GM18909 (cell line): ENCODE data around the gene YIPF7.

Source experiments
- ATAC-seq: cut with Tn5 transposase; IDR thresholded peaks from one replicate; pipeline ENCODE4 v1.9.1; 2021; ENCODE audit warnings: mild to moderate bottlenecking; ENCODE audit not compliant: unreplicated experiment, poor library complexity

The YIPF7 gene

DNA sequence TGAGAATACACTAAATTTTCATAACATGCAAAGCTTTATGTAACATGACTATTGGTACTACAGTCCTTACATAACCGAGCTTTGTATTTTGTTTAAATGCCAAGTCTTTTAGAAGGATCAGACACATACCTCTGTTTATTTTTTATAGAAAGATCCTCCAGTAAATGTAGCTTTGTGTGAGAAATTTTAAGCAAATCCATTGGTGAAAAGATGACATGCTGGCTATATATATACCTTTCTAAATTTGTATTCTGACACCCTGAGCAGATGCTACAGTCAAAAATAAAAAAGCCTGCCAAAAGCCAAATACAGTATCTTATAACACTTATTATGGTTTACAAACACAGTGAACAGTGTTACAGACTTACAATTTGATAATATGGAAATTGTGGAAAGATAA is at the start of gene YIPF7:
Gene YIPF7, minus strand, starts transcription at position 201 of the 400 bp plus-strand sequence. CDS start 1,525 bp downstream, outside the sequence.
- no peak for ATAC-seq

DNA sequence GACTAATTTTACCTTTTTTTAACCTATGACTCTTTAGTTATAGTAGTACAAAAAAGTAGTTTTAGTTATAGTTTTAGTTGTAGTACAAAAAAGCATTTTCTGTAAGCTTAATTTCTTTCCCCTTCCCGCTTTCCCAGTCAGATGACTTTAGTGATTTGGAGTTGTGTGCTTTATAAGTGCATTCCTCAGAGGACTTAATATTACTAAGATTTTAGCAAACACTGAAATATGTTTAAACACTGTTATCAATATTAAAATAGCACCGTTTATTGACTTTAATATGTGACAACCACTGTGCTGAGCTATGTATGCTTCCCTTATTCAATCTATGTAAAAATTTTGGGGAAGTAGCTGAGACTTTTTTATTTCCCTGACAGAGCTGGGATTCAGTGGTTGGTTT is 49.6 kb upstream of the YIPF7 start:
- no peak for ATAC-seq

DNA sequence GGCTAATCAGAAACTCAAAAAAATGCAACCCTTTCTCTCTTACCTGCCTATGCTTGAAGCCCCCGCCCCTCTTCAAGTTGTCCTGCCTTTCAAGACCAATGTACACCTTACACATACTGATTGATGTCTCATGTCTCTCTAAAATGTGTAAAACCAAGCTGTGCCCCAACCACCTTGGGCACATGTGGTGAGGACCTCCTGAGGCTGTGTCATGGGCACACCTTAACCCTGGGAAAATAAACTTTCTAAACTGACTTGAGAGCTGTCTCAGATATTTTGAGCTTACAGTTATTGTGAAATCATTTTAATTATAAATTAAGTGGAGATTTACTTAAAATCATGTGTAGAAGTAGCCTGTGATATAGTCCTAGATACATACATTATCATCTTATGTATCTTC is 49.0 kb upstream of the YIPF7 start:
- ATAC-seq, result no peak

DNA sequence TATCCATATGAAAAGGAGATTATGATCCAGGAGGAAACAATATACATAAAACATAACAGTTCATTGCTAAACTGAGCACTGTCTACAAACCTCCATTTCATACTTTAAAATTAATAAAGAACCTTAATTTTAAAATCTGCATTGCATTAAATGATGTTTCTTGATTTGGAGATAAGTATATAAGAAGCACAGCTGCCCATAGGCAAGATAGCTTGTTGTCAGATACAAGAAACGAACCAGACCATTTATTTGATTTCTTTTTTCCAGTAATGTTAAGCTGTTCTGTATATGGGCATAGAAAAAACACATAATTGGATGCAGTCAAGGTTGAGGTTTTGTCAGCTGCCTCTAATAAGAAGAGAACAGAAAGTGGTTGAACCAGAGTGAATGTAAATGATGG is 33.2 kb upstream of the YIPF7 start:
- no peak for ATAC-seq

DNA sequence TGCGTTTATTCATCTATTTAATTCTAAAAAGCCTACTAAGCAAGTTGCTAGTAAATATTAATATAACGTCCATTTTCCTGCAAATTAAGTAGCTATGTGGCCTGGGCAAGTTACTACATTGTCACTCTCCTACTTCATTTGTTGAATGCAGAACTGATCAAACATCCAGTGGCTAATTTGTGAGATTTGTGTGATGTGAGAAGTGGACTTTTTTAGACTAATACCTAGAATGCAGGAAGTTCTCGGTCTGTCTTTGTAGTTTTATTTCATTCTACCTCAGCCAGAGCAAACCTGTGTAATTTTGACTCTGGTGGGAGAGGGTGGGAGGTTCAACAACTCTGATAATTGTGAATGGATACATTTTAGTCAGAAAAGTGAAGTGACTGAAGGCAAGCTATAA is 27.6 kb upstream of the YIPF7 start:
- ATAC-seq, result peak; percentile 5

DNA sequence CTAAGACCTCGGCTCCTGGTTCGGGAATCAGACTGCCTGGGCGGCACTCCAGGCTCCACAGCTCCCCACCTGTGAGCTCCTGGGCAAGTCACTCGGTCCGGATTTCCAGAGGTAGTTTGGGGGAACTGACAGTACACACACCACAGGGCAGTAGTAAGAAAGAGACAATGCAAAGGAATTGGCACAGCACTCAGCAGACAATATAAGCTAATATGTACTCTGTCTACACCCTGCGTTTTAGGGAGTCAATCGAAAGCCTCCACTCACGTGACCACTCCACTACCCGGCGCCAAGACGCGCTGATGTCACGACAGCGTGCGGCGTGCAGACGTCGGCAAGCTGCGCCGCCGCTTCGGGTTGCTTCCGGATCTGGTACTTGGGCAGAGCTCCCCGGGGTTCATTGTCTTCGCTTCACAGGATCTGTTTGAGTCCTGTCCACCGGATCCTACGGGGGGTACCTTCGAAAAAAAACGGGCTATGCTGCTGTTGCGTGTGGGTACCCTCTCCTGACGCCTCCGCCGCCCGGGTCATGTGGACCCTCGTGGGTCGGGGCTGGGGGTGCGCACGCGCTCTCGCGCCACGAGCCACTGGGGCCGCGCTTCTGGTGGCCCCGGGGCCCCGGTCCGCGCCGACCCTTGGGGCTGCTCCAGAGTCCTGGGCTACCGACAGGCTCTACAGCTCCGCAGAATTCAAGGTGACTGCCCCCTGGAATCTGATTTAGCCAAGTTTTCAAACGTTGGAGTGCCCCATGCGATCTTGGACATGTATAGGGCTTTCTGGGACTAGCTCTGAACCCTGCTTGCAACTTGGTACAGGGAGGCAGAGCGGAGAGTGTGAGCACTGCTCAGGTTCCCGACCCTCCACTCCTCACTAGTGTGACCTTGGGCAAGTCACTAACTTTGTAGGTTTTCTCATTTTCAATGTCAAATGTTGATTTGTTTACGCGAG is 26.9 kb upstream of the YIPF7 start, which contains the start of gene GUF1:
Gene GUF1, plus strand, starts transcription at position 327 of the 948 bp plus-strand sequence. Its CDS starts 203 bp downstream, at position 530.
- peak; percentile 98 for ATAC-seq

DNA sequence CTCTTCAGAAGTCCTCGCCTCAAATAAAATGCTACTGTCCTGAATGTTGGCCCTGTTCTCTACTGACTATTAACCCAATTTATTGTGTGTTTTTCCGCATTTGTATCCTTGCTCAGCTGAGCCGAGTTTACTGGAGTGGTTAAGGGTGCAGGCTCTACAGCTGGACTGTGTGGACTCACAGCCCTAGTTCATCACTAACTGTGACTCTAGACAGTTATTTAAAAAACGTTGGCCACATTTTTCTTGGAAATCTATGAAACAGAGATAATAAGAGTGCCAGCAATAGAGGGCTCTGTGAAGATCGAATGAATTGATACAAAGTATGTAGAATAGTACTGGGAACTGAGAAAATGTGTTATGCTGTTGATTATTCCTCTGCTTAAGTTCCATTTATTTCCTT is 23.9 kb upstream of the YIPF7 start:
- no peak for ATAC-seq

DNA sequence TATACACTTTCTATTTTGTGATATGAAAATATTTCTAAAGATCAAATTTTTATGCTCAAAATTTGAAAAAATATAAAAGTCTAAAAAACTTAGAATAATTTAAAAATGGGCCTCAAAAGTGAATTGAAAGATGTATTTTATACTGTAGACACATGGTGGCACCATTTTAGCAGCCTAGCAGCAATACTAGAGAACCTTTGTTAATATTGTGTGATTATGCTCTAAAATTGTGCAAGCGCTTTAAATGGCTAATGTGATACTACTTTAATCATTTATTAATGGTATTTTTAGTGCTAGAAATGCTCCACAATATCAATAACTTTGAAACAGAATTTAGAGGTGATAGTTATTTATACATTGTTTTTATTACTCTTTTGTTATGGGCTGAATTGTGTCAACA is 23.0 kb upstream of the YIPF7 start:
- no peak for ATAC-seq

DNA sequence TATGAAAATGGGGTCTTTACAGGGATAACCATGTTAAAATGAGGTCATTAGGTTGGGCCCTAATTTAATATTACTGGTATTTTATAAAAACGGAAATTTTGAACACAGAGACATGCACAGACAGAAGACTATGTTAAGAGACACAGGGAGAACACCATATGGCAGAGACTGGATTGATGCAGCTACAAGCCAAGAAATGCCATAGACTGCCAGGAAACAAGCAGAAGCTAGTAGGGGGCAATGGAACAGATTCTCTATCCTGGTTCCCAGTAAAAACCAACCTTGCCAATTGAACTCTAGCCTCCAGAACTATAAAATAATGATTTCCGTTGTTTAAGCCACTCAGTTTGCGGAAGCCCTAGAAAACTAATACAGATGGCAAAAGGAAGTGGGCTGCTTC is 20.2 kb upstream of the YIPF7 start:
- ATAC-seq, result no peak

DNA sequence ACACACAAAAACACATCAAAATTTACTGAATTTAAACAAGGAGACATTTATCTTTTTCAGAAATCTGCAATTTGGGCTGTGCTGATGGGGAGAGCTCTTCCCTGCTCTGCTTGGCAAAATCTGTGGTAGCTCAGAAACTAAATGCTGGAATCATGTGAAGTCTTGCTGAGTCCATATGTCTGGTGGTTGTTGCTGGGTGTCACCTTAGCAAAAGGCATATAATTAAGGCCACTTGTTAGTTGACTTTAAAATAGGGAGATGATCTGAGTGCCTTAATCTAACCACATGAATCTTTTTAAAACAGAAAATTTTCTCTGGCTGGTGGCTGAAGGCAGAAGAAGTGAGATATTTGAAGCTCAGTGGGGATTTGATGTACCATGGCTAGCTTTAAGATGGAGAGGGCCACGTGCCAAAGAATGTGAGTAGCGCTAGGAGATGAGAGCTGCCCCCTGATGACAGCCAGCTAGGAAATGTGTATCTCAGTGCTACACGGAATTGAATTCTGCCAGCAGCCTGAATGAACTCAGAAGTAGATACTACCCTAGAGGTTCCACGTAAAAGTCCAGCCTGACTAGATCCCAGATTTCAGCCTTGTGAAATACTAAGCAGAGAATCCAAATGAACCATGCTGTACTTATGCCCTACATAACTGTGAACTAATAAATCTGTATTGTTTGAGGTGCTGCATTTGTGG is 19.2 kb upstream of the YIPF7 start:
- ATAC-seq, result no peak

DNA sequence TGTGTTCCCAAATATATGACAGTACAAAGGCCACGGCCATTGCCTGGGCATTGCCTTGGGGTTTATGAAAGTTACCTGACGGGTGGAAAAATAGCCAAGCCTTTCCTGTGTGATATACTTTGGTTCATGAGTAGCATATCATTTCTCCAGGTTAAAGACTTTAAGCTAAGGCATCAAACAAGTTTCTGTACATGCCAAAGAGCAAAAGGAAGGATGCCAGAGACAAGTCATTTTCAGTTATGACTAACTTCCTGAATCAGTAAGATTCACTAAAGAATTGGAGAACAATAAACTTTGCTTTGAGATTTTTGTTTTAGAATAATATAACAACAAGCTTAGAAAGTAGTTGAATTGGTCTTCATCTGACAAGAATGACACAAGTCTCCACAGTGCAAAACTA is 17.1 kb upstream of the YIPF7 start:
- no peak for ATAC-seq

DNA sequence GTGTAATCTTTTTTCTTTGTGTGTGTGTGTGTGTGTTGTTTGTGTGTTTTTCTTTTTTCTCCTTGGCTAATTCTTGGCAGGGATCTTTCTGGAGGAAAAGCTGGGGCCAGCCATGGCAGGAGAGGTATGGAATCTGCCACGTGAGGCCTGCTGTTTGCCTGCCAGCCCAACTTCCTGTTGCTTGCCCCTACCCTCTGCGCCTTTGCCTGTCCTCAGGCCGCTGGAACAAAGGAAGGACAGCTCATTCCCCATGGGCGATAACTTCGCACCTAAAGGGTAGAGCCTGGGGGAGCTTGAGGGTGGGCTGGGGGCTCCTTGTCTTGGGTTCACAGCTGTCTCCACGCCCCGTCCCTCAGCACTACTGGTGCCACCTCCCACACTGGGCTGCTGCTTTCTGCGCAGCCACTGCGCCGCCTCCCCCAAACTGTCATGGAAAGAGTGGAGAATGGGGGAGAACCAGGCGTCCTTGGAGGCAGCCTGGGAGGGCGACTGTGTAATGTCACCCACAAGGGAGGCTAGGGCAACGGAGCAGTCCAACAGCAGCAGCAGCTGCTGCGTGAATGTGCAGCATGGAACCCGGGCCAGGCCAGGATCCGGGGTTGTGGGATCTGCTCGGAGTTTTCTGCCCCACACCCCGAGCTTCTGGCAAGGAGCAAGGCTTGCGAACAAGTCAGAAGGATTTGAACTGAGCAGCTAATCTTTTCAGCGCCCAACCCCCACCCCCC is 12.3 kb upstream of the YIPF7 start:
- ATAC-seq, result no peak

DNA sequence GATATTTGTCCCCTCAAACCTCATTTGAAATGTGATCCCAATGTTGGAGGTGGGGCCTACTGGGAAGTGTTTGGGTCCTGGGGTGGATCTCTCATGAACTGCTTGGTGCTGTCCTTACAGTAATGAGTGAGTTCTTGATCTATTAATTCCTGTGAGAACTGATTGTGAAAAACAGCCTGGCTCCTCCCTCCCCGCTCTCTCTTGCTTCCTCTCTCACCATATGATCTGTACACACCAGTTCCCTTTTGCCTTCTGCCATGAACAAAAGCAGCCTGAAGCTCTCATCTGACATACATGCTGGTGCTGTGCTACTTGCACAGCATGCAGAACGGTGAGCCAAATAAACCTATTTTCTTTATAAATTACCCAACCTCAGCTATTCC is 11.2 kb upstream of the YIPF7 start:
- peak; percentile 61 for ATAC-seq

DNA sequence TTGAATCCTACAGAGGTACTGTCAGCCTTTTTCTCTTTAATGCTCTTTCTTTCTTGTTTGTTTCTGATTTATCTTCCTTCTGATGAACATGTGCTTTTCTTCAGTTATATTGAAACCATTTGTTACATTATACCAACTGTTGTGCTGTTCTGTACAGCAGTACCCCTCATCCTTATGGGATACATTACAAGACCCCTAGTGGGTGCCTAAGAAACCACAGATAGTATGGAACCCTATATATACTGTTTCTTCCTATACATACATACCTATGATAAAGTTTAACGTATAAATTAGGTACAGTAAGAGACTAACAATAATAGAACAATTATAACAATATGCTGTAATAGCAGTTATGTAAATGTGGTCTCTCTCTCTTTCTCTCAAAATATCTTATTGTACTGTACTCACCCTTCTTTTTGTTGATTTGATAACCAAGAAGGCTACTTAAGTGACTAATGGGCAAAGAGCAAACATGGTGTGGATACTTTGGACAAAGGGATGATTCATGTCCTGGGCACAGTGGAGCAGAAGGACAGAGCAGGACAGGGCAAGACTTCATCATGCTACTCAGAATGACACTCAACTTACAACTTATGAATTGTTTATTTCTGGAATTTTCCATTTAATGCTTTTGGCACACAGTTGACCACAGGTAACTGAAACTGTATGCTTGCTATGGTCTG is 10.7 kb upstream of the YIPF7 start:
- ATAC-seq, result no peak

DNA sequence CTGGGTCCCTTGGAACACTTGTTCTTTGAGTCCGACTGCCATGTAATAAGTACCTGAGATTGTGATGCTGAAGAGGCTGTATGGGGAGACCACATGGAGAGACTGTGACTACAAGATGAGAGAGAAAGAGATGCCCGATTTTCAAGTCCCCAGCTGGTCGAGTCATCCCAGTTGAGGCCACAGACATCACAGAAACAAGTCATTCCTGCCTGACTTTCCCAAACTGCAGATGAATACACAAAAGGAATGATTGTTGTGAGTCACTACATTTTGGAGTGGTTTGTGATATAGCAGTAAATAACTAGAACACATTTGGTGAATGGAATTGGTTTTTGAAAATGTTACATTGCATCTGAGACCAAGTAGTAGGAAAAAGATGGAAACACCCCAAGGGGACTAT is 9.0 kb upstream of the YIPF7 start:
- no peak for ATAC-seq

DNA sequence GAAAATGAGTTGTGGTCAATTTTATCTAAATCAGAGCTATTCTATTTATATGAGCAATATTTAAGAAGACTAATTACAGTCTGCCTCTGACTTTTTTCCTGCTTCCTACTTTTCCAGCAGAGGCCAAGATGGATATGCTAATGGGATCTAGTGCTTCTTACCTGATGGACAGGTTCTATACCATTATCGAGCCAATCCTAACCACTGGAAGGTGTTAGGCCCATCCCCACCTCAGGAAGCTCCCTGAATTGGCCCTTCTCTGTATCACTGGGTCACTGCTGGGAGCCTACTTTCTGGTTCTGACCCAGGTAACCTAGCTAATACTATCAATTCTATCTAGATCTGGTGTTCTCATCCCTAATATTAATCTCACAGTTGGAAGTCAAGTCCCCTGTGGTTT is 577 bp upstream of the YIPF7 start:
- no peak for ATAC-seq

DNA sequence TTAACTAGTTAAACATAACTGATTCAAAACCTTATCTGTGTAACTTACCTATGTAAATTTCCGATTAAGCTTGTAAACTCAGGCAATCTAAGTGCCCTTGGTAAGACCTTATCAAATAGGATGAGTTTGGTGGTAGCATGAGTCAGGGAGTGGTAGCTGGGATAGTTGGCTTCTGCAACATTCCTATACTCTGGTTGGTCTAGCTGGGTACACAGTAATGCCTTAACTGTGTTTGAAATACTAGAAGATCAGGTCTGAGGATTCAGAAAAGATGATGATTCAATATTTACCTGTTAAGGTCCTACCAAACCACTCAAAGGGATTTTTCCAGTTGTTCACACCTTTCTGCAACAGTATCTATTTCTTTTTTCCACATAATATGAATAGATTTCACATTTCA is 5.3 kb downstream of the YIPF7 start:
- no peak for ATAC-seq

DNA sequence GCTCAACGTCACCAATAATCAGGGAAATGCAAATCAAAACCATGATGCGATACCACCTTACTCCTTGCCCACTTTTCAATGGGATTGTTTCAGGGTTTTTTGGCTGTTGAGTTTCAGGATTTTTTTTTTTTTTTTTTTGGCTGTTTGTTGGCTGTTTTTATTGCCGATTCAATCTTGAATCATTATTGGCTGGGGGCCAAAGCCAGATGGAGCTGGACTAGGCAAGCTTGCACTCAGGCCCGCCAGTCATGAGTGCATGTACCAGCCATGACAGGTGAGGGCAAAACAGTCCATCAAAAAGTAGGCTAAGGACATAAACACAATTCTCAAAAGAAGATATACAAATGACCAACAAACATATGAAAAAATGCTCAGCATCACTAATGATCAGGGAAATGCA is 13.3 kb downstream of the YIPF7 start:
- ATAC-seq, result no peak

DNA sequence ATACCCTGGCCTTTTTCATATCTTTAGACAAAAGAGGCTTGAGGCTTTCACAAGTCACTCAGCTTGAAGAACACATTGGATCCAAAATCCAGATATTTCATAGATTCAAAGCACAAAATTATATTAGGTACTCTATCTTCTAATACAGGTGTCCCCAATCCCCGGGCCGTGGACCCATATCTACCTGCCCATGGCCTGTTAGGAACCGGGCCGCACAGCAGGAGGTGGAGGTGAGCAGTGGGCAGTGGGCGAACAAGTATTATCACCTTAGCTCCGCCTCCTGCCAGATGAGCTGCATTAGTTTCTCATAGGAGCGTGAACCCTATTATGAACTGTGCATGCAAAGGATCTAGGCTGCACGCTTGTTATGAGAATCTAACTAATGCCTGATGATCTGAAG is 18.7 kb downstream of the YIPF7 start:
- no peak for ATAC-seq

DNA sequence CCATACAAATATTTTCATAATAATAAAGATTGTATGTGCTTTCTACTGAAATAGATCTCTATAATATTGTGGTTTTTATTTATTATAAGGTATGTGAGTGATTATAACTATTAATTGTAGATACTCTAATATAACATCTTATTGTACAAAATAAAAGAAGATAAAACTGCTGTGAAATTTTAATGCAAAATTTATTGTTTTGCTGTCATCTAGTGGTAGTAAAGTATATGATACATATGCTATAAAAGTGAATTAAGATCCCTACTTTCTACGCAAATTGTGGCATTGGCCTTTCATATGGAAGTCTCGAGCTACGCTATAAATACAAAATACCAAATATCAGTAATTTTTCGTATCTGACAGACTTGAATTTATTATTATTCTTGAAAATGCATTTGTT is 19.3 kb downstream of the YIPF7 start:
- ATAC-seq, result no peak
